Effector CD8-positive, alpha-beta T cell (primary cell): ENCODE results near the gene CYLD.

Source experiments
- DNase-seq: peaks from one replicate; lab custom pipeline; 2025; lab: John Stamatoyannopoulos, UW

CYLD gene

GRCh38 chr16:50711040-50711439 is 30.8 kb upstream of the CYLD start:
- no peak for DNase-seq

DNA sequence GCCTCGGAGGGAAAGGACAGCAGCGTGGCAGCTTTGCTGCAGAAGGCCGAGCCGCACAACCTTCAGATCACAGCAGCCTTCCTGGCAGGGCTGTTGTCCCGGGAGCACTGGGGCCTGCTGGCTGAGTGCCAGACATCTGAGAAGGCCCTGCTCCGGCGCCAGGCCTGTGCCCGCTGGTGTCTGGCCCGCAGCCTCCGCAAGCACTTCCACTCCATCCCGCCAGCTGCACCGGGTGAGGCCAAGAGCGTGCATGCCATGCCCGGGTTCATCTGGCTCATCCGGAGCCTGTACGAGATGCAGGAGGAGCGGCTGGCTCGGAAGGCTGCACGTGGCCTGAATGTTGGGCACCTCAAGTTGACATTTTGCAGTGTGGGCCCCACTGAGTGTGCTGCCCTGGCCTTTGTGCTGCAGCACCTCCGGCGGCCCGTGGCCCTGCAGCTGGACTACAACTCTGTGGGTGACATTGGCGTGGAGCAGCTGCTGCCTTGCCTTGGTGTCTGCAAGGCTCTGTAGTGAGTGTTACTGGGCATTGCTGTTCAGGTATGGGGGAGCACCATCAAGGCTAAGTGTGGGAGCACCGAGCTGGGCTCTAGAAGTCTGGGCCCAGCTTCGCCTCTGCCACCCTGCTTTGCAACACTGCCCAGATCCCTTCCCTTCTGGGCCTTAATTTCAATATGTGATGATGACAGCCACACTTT is 29.9 kb upstream of the CYLD start:
- DNase-seq = no peak

DNA sequence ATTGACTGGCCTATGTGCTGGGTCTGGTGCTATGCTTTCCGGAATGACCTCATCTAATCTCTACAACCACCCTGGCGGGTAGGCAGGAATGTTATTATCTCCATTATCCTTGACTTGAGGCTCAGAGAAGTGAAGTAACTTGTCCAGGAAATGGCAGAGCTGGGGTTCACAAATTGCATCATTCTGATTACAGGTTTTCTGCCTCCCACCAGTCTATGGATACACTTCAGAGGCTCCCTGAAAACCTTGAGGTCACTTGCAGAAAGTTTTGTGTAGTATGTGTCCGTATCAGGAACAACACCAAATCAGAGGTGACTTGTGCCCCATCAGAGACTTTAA is 29.4 kb upstream of the CYLD start:
- no peak for DNase-seq

DNA sequence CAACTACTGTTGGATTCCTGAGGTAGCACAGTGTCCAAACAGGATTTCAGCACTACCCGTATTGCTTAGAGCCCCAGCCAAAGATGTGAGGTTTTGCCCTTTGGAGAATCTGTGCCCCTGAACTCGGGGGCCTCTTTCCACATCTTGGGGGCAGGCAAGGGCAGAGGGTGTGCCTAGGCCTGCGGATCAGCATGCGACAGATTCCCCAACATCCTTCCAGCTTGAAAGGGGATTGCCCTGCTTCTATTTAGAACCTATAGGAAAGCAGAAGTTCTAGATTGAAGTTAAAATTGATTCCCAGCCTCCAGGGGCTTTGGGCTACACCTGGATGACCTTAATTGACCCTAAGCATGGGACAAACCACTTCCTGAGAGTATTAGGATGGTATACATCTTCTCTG is 28.9 kb upstream of the CYLD start:
- no peak for DNase-seq

DNA sequence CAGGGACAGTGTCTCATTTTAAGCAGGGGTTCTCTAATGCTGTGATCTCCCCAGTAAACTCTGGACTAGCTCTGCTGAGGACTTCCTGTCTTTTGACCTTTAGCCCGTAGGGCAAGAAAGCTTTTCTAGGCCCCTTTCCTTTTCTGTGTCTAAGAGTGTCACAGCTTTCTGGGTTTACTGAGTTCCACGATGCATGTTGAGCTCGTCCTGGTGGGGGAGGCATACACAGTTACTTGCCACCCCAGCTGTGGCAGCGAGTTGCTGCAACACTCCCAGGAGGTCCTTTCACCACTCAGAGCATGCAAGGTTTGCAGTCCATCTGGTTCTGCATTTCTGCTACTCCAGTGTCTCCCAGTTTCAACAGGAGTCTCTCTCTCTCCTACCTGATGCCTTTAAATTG is 24.8 kb upstream of the CYLD start:
- no peak for DNase-seq

DNA sequence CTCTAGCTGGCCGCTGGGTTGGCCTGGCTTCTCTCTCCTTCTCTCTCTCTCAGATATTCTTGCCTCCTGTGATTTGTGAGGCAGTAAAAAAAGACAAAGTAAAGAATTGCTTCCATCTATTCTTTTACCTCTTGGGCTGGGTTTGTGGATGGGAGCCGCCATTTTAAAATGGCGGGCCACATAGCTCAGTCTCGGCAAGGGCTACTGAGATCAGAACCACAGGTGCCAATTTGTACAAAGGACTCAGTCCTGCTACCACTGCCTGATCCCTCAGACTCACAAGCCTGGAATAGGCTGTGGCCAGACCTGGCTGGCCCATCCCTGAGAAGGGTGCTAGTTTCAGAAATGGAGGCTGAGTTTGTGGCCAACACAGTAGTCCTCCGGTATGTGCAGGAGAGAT is 24.4 kb upstream of the CYLD start:
- no peak for DNase-seq

DNA sequence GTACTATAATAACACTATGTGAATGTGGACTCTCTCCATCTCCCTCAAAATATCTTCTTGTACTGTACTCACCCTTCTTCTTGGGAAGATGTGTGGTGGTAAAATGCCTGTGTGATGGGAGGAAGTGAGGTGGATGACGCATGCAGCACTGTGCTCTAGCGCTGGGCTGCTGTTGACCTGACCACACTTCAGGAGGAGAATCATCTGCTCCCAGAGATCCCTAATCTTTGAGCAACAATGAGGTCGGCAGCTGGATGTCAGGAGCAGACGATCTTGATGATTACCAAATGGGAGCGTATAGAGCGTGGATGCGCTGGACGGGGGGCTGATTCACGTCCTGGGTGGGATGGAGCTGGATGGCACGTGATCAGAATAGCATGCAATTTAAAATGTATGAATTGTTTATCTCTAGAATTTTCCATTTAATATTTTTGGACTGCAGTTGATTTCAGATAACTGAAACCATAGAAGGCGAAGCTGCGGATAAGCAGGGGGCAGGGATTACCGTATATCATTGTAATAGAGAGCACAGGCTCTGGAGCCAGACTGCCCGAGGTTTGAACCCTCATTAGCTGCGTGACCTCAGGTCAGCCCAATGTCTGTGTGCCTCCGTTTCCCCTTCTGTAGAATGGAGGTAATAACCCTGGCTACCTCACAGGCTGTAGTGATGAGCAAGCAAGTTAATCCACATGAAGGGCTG is 23.7 kb upstream of the CYLD start:
- no peak for DNase-seq

- DNase-seq = no peak
Measured at GRCh38 chr16:50718761-50719400, 23.0 kb upstream of the CYLD start.

GRCh38 chr16:50719401-50720337 is 22.2 kb upstream of the CYLD start:
- no peak for DNase-seq

DNA sequence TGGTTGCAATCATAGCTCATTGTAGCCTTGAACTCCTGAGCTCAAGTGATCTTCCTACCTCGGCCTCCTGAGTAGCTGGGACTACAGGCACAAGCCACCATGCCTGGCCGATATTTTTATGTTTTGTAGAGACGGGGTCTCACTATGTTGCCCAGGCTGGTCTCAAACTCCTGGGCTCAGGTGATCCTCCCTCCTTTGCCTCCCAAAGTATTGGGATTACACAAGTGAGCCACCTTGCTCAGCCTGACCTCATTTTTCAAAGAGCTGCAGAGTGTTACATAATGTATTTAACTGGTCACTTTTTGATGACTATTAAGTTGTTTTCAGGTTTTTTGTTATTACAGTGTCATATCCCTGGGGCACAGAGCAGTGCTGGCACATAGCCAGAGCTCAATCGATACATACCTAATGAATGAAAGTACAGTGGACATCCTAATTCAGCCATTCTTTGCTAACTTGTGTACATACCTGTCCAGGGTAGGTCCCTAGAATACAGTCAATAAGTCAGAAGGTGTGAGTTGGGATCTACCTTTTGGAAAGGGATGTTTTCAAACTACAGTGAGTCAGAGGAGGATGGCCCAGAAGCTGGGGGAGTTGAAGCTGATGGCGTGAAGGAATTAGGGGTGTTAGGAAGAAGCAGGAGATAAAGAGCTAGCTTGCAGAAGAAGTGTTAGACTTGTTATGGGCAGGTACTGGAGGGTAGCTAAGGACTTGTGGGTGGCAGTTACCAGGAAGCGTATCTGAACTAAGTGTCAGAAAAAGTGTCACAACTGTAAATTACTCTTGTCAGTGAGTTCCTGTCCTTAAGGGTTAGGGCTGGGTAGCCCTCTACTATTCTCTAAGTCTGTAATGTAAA is 20.1 kb upstream of the CYLD start:
- DNase-seq = no peak

DNA sequence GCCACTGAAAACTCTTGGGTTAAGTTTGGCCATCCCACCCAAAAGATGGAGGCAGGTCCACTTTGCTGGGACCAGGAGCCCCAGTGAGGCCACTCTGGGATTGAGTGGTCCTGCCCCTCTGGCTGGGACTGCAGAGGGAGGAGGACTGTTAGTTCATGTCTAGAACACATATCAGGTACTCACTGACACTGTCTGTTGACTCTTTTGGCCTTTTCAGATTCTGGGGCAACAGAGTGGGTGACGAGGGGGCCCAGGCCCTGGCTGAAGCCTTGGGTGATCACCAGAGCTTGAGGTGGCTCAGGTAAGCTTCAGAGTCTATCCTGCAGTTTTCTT is 19.5 kb upstream of the CYLD start:
- no peak for DNase-seq

GRCh38 chr16:50722960-50723359 is 18.9 kb upstream of the CYLD start:
- DNase-seq = no peak

GRCh38 chr16:50724306-50724705 is 17.6 kb upstream of the CYLD start:
- DNase-seq = no peak

GRCh38 chr16:50731130-50731988 is 10.5 kb upstream of the CYLD start:
- DNase-seq = no peak

GRCh38 chr16:50731989-50732832 is 9.7 kb upstream of the CYLD start:
- no peak for DNase-seq

DNA sequence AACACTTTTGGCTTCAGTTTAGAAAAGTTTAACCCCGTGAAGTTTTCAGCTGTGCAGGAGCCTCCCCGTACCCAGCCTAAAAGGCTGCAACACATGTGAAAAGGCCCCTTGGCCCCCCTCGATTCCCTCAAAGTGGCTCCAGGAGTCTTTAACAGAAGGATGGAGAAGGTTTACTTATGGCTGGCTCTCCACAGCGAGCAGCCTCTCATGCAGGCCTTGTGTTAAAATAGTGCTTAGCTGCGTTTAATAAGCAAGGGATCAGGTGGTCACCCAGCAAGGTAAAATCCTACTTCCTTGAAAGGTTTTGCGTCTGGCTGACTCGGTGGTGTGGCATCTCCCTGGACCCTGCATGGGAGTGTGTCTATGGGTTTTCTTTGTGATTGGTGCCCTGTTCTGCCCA is 8.4 kb upstream of the CYLD start:
- DNase-seq = no peak

- DNase-seq = no peak
Measured at GRCh38 chr16:50735629-50736122, 6.2 kb upstream of the CYLD start.

DNA sequence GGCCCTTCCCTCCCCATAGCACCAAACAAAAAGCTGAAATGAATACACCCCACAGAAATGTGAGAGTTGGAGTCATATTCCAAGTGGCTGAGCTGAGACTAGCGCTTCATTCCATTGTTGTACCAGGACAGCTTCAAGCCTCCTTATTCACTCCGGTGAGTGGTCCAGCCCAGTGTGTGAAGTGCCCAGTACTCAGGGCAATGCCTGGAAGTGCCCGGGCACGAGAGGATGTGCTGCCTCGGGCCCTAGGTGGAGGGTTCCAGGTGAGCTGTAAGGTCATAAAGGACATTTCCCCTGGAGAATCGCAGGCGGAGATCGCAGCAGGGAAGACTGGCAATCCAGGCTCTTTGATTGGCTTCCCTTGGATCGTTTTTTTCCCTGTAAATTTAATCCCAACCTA is 5.4 kb upstream of the CYLD start:
- no peak for DNase-seq

DNA sequence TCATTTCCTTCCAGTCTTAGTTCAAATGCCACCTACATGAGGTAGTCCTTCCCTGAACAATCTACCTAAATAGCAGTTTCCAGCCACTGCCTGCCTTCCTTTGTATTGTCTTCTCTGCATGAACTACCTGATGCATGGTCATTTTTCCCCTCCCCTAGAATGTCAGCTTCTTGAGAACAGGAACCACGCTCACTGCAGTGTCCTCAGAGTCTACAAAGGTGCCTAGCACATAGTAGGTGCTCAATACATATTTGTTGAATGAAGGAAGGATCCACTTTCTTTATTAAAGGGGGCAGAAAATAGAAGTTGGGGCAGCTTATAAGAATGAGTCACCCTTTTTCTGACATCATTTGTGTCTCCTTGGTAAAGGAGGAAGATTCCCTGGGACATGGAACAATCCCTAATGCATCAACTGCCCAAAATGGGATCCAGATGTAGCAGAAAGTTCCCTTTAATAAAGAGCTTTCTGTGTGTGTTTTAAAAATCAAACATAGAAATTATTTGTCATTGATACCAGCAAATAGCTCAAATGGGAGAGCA is 4.4 kb upstream of the CYLD start:
- no peak for DNase-seq
